Measurements from ENCODE around the gene ARL6IP5.

The ARL6IP5 gene

GRCh38 chr3:69121513-69121912 lies 36.8 kb downstream of the ARL6IP5 start:
- no peak overlapping the region for H3K4me3 ChIP-seq (ENCODE audit: low read depth, low read length)
- no peak for DNase-seq (ENCODE audit: low read depth)
- TF ChIP-seq CTCF (IDR thresholded peaks at IDR 0.05; ENCODE audit: insufficient read depth, low read depth, low read length, missing control alignments): no peak

GRCh38 chr3:69121950-69122349 lies 37.2 kb downstream of the ARL6IP5 start:
- no peak overlapping the region for H3K4me3 ChIP-seq (ENCODE audit: low read depth, low read length)

GRCh38 chr3:69122403-69122802 lies 37.7 kb downstream of the ARL6IP5 start, which contains the start of gene LMOD3:
Gene LMOD3 (minus strand): TSS chr3:69122595. CDS start chr3:69122386, 209 bp downstream.
- DNase-seq (ENCODE audit: low read depth): no peak
- TF ChIP-seq CTCF (IDR thresholded peaks at IDR 0.05; ENCODE audit: insufficient read depth, low read depth, low read length, missing control alignments): no peak
- H3K4me3 ChIP-seq (ENCODE audit: low read depth, low read length): no peak within 1 kb of the TSS

More at GRCh38 chr3:69121950-69122349, 37.2 kb downstream of the ARL6IP5 start:
- no peak for DNase-seq (ENCODE audit: low read depth)
- TF ChIP-seq CTCF (IDR thresholded peaks at IDR 0.05; ENCODE audit: insufficient read depth, low read depth, low read length, missing control alignments): no peak

- TF ChIP-seq CTCF (IDR thresholded peaks at IDR 0.05; ENCODE audit: insufficient read depth, low read depth, low read length, missing control alignments): no peak
- no peak overlapping the region for H3K4me3 ChIP-seq (ENCODE audit: low read depth, low read length)
- DNase-seq (ENCODE audit: low read depth): no peak
Measured at GRCh38 chr3:69126216-69126615, 41.5 kb downstream of the ARL6IP5 start.

GRCh38 chr3:69126999-69127398 lies 42.3 kb downstream of the ARL6IP5 start:
- DNase-seq (ENCODE audit: low read depth): no peak
- TF ChIP-seq CTCF (IDR thresholded peaks at IDR 0.05; ENCODE audit: insufficient read depth, low read depth, low read length, missing control alignments): no peak
- no peak overlapping the region for H3K4me3 ChIP-seq (ENCODE audit: low read depth, low read length)

GRCh38 chr3:69128509-69128908 lies 43.8 kb downstream of the ARL6IP5 start:
- DNase-seq (ENCODE audit: low read depth): no peak
- no peak overlapping the region for H3K4me3 ChIP-seq (ENCODE audit: low read depth, low read length)
- no peak for TF ChIP-seq CTCF (IDR thresholded peaks at IDR 0.05; ENCODE audit: insufficient read depth, low read depth, low read length, missing control alignments)

GRCh38 chr3:69129531-69129930 lies 44.8 kb downstream of the ARL6IP5 start:
- TF ChIP-seq CTCF (IDR thresholded peaks at IDR 0.05; ENCODE audit: insufficient read depth, low read depth, low read length, missing control alignments): no peak
- no peak for DNase-seq (ENCODE audit: low read depth)
- no peak overlapping the region for H3K4me3 ChIP-seq (ENCODE audit: low read depth, low read length)
